NCI-H748 (cell line): ENCODE measurements around the gene P4HB.
"Not testable (repeated sequence)": the region's sequence is repeated elsewhere in the genome, so short reads cannot be mapped to it uniquely, and the experiment has no call there.

Source experiments
- DNase-seq: peaks from one replicate; lab custom pipeline; 2025; ENCODE audit not compliant: unreplicated experiment; lab: John Stamatoyannopoulos, UW

The P4HB gene

GRCh38 chr17:81846743-81847689, 13.3 kb downstream of the P4HB start:
- no peak for DNase-seq

GRCh38 chr17:81845881-81846742, 14.2 kb downstream of the P4HB start:
- DNase-seq: no peak

- no peak for DNase-seq
Observed at GRCh38 chr17:81845361-81845760, 15.0 kb downstream of the P4HB start.

- no peak for DNase-seq
Observed at GRCh38 chr17:81844887-81845286, 15.4 kb downstream of the P4HB start.

GRCh38 chr17:81844327-81844851, 15.9 kb downstream of the P4HB start:
- no peak for DNase-seq

GRCh38 chr17:81843713-81844326, 16.5 kb downstream of the P4HB start:
- DNase-seq: no peak

- no peak for DNase-seq
Observed at GRCh38 chr17:81842725-81843504, 17.4 kb downstream of the P4HB start.

- DNase-seq: no peak
Observed at GRCh38 chr17:81842378-81842724, 18.0 kb downstream of the P4HB start.

- no peak for DNase-seq
Observed at GRCh38 chr17:81841866-81842265, 18.5 kb downstream of the P4HB start.

- DNase-seq: no peak
Observed at GRCh38 chr17:81840826-81841778, 19.2 kb downstream of the P4HB start.

GRCh38 chr17:81840059-81840458, 20.3 kb downstream of the P4HB start:
- not testable (repeated sequence) for DNase-seq

GRCh38 chr17:81839301-81839700, 21.0 kb downstream of the P4HB start:
- DNase-seq: no peak

- no peak for DNase-seq
Observed at GRCh38 chr17:81838753-81839255, 21.5 kb downstream of the P4HB start.

- no peak for DNase-seq
Observed at GRCh38 chr17:81837641-81838040, 22.7 kb downstream of the P4HB start.

- no peak for DNase-seq
Observed at GRCh38 chr17:81834831-81835267, 25.5 kb downstream of the P4HB start, which contains the start of gene PPP1R27. TSS of gene PPP1R27 (minus strand) at chr17:81835050. CDS start at chr17:81834953, 97 bp downstream.

- DNase-seq: no peak
Observed at GRCh38 chr17:81833921-81834830, 26.2 kb downstream of the P4HB start.

- peak; percentile 97 for DNase-seq
Observed at GRCh38 chr17:81833160-81833920, 27.0 kb downstream of the P4HB start, which contains the start of gene MCRIP1. TSS of gene MCRIP1 (minus strand) at chr17:81833291. CDS start at chr17:81824506, 8,785 bp downstream.
